Measurements from ENCODE around the gene GFPT2. TPM values are rescaled to one million over a fixed set of nuclear protein-coding genes. Genes with fewer than 3 reads are reported as not detected.

Gene GFPT2
- total RNA-seq, 4 donors from 2014 or later, result 5.5 to 15.6 (median 6.4) TPM; not detected in 1

GRCh38 chr5:180297587-180298282 lies 55.4 kb downstream of the GFPT2 start:
- H3K27me3 ChIP-seq, result no peaks in the 10 kb centered on the region
- H3K4me1 ChIP-seq, result peaks cover 6 to 20% (median 7%) of the 10 kb centered on the region in 3 donors
- no peak overlapping the region for H3K27ac ChIP-seq
- TF ChIP-seq POLR2A (IDR thresholded peaks at IDR 0.05) (no peak), CTCF (IDR thresholded peaks at IDR 0.05) (no peak)
- DNase-seq, result no peak
- no peak overlapping the region for H3K4me3 ChIP-seq
- H3K36me3 ChIP-seq, result no peaks in the 10 kb centered on the region
- 81 to 90% methylated on average over 2 of the region's 2 CpGs for WGBS, 2 donors
- intact Hi-C loops (cut with DNase I), result loop anchor here (10.0 kb wide), 1 partner anchor 167 kb away; no protein-coding TSS in a partner anchor
- no peaks in the 10 kb centered on the region for H3K9me3 ChIP-seq

GRCh38 chr5:180296771-180297170 lies 56.4 kb downstream of the GFPT2 start:
- TF ChIP-seq POLR2A (IDR thresholded peaks at IDR 0.05) (no peak), CTCF (IDR thresholded peaks at IDR 0.05) (no peak)
- DNase-seq, result no peak
- Histone ChIP-seq H3K9me3 (no peaks in the 10 kb centered on the region), H3K36me3 (no peaks in the 10 kb centered on the region), H3K27me3 (no peaks in the 10 kb centered on the region), H3K27ac (no peak overlapping the region), H3K4me3 (no peak overlapping the region), H3K4me1 (peaks cover 7 to 23% (median 8%) of the 10 kb centered on the region in 3 donors)
- intact Hi-C loops (cut with DNase I), result loop anchor here (10.0 kb wide), 1 partner anchor 168 kb away; no protein-coding TSS in a partner anchor
- 52 to 54% methylated on average over 2 to 3 of the region's 7 CpGs for WGBS, 2 donors

GRCh38 chr5:180294913-180295555 lies 58.1 kb downstream of the GFPT2 start:
- Histone ChIP-seq H3K27me3 (no peaks in the 10 kb centered on the region), H3K36me3 (no peaks in the 10 kb centered on the region), H3K4me1 (peaks cover 13 to 36% (median 15%) of the 10 kb centered on the region in 3 donors), H3K9me3 (no peaks in the 10 kb centered on the region), H3K4me3 (no peak overlapping the region), H3K27ac (no peak overlapping the region)
- TF ChIP-seq POLR2A (IDR thresholded peaks at IDR 0.05) (no peak), CTCF (IDR thresholded peaks at IDR 0.05) (no peak)
- intact Hi-C loops (cut with DNase I), result loop anchor here (10.0 kb wide), 1 partner anchor 170 kb away; no protein-coding TSS in a partner anchor
- WGBS, 2 donors, result 81 to 85% methylated on average over 9 to 10 of the region's 10 CpGs
- no peak for DNase-seq

GRCh38 chr5:180294411-180294810 lies 58.7 kb downstream of the GFPT2 start:
- 41 to 63% methylated on average over 2 to 4 of the region's 7 CpGs for WGBS, 2 donors
- no peak for DNase-seq

More at GRCh38 chr5:180294411-180294810, 58.7 kb downstream of the GFPT2 start:
- peak overlapping the region in 1 of 4 donors; percentile 92 for H3K27ac ChIP-seq
- H3K36me3 ChIP-seq, result no peaks in the 10 kb centered on the region
- intact Hi-C loops (cut with DNase I), result loop anchor here (10.0 kb wide), 1 partner anchor 170 kb away; no protein-coding TSS in a partner anchor
- H3K9me3 ChIP-seq, result no peaks in the 10 kb centered on the region
- H3K4me1 ChIP-seq, result peaks cover 13 to 42% (median 20%) of the 10 kb centered on the region in 3 donors
- no peaks in the 10 kb centered on the region for H3K27me3 ChIP-seq
- TF ChIP-seq POLR2A (IDR thresholded peaks at IDR 0.05) (no peak), CTCF (IDR thresholded peaks at IDR 0.05) (no peak)
- H3K4me3 ChIP-seq, result no peak overlapping the region

All from esophagus squamous epithelium (tissue), 5 donors.